ENCODE data around the gene COL6A3.

DNA sequence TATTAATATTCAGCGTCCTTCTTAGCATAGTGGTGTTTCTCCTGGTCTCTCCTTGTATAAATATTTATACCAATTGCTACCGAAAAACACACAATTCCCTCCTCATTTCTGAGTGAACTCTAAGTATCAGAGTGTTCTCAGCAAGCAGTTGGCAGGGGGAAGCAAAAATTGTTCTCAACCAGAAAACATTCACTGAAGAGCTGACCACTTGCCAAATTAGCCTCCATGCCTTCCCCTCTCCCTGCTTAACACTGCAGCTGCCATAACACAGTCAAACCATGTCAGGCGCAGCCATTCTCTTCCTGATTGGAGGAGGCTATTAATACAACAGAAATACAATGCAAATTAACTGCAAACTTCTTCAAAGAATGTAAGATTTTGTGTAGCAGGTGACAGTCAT lies 105.0 kb downstream of the COL6A3 start:
- TF ChIP-seq ATF3 (CRISPR knock-in tag; IDR thresholded peaks at IDR 0.05) (no peak), PCBP1 (IDR thresholded peaks at IDR 0.05; ENCODE audit: borderline replicate concordance, low read depth, low read length) (no peak), POLR2AphosphoS5 (IDR thresholded peaks at IDR 0.05; ENCODE audit: low read depth, low read length) (no peak), CHCHD3 (CRISPR knock-in tag; IDR thresholded peaks at IDR 0.05) (no peak)

All from HepG2 (cell line).